NCI-H128 (cell line): ENCODE results near the gene SLC27A4.
"Not testable (repeated sequence)": the region's sequence is repeated elsewhere in the genome, so short reads cannot be mapped to it uniquely, and the experiment has no call there.

Source experiments
- DNase-seq: peaks from one replicate; lab custom pipeline; 2025; ENCODE audit not compliant: unreplicated experiment; lab: John Stamatoyannopoulos, UW

The SLC27A4 gene

DNA sequence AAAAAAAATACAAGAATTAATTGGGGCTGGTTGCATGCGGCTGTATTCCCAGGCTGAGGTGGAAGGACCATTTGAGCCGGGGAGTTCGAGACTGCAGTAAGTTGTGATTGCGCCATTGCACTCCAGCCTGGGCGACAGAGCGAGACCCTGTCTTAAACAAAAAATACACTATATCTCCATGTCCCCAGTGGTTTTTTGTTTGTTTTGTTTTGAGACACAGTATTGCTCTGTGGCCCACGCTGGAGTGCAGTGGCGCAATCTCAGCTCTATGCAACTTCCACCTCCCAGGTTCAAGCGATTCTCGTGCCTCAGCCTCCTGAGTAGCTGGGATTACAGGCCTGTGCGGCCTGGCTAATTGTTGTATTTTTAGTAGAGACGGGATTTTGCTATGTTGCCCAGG is 16.5 kb upstream of the SLC27A4 start:
- no peak for DNase-seq

DNA sequence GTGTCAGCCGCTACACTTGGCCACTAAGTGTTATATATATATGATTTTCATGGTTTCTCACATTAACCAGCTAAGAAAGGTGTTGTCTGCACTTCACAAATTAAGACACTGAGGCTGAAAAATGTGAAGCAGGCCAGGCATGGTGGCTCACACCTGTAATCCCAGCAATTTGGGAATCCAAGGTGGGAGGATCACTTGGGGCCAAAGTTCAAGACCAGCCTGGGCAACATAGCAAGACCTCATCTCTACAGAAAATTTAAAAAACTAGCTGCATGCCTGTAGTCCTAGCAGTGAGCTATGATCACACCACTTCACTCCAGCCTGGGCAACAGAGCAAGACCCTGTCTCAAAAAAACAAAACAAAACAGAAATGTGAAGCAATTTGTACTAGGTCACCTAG is 15.9 kb upstream of the SLC27A4 start:
- no peak for DNase-seq

DNA sequence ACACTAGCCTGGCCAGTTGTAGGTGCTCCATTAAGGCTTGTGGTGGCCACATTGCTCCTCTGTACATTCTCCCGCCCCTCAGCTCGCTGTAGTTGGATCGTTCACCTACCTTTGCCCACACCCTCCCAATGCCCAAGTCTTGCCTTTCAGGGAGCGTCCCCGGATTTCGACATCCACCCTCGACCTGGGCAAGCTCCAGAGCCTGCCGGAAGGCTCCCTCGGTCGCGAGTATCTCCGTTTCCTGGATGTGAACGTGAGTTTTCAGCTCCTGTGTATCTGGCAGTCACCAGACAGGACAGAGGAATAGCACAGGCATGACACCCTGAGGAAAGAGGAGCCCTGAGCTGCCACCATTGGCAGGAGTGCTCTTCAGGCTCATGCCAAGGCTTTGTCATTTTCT is 14.7 kb upstream of the SLC27A4 start:
- no peak for DNase-seq

DNA sequence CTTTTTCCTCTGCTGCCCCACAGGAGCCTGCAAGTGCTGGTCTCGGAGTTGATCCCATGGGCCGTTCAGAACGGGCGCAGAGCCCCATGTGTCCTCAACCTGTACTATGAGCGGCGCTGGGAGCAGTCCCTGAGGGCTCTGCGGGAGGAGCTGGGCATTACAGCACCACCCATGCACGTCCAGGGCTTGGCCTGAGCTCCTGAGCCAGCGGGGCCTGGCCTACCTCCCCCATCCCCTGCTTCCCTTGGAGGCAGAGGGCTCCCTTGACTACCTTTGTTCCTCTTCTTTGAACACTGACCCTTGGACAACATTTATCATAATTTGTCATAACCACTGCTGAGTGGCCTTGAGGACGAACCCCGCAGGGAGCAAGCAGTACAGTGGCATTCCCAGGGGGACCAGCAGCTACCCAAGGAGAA is 6.9 kb upstream of the SLC27A4 start:
- DNase-seq, result no peak

DNA sequence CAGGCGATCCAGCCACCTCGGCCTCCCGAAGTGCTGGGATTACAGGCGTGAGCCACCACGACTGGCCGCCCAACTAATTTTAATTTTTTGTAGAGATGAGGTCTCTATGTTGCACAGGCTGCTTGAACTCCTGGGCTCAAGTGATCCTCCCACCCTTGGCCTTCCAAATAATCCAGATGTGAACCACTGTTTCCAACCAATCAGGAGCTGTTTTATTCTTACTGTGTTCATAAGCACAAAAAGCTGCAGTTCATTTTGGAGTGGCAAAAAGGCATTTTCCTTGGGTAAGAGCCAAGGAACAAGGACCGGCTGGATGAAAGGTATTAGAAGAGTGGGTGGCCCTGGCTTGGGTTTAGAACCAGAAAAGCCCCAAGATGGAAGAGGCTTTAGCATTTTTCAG is 5.2 kb upstream of the SLC27A4 start:
- DNase-seq, result no peak

DNA sequence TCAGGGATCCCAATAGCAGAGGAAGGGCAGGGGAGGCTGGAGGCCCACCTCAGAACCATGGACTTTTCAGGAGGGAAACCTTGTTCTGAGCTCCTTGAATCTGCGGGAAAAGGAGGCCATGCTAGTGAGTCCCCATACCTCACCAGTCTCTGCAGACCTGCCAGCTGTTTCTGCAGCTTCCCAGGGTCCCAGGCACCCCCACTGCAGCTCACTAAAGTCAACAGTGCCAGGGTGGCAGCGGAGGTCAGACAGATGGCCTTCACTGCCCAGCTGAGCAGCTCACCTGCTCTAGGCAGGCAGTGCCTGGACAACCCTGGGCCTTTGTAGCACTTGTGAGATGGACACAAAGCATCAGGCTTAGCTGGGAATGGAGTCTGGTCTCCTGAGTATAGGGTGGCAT is 4.4 kb upstream of the SLC27A4 start:
- no peak for DNase-seq

DNA sequence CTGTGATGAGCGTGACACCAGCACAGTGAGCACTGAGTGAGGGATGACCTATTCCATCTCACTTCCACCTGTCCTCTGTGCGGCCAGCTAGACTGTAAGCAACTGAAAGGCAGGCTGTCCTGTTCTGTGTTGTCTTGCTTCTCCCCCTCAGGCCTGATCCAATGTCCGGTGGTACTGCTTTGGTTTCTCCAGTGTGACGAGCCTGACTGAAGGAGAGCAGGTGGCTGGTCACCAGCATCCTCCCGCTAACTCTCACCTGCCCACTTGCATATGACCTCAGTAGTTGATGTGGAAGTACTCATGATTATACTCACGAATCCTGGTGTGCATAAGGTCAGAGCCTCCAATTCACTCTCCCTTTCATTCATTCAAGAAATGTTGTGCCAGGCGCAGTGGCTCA is 2.4 kb upstream of the SLC27A4 start:
- DNase-seq, result no peak

DNA sequence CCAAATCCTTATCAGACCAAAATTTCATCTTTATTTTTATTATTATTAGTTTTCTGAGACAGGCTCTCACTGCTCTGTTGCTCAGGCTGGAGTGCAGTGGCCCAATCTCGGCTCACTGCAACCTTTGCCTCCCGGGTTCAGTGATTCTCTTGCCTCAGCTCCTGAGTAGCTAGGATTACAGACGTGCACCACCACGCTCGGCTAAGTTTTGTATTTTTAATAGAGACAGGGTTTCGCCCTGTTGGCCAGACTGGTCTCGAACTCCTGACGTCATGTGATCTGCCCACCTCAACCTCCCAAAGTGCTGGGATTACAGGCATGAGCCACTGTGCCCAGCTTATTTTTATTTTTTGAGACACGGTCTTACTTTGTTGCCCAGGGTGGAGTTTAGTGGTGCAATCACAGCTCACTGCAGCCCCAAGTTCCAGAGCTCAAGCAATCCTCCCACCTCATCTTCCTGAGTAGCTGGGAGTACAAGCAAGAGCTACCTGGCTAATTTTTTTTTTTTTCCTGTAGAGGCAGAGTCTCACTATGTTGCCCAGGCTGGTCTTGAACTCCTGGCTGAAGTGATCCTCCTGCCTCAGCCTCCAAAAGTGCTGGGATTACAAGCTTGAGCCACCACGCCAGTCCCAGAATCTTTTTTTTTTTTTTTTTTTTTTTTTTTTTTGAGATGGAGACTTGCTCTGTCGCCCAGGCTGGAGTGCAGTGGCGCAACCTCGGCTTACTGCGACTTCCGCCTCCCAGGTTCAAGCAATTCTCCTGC is 1.3 kb upstream of the SLC27A4 start:
- not testable (repeated sequence) for DNase-seq

DNA sequence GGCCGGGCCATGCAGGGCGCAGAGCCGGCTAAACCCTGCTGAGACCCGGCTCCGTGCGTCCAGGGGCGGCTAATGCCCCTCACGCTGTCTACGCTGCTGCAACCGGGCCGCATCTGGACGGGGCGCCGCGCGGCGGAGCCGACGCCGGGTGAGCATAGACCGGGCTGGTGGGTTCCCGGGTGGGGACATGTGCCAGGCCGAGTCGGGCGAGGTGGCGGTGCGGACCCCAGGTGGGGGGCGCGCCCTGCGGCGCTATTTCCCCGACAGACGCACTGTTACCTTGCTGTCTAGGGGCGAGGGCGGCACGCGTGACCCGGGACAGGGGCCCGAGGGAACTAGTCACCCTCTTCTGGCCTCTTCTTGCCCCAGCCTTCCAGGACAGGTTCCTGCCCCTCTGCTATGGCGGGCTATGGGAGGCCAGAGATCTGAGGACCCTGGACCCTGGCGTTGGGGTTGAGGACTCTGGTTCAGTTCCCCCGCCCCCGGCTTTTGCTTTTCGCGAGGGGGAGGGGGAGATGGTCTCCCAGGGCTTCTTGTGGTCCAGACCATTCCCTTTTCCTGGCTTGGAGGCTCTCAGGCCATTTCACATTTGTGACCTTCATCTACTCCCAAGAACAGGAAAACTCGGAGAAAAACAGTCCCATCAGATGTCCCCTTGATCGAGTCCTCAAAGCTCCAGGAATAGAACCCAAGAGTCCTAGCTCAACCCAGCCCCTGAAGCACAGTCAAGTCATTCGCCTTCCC is 536 bp downstream of the SLC27A4 start:
- no peak for DNase-seq

DNA sequence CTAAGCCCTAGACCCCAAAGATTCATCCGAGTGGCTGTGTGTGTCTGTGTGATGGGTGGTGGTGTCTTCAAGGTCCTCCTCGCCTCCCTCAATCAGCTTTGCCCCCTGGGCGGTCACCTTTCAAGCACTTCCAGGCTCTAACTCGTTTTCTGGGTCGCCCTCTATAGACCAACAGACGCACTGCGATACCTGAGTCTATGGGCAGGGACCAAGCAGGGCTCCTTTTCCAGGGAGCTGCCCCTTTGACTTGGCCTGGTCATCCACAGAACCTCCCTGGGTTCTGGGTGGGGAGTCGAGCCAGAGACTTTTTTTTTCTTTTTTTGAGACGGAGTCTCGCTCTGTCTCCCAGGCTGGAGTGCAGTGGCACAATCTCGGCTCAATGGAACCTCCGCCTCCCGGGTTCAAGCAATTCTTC is 1.1 kb downstream of the SLC27A4 start:
- DNase-seq, result peak; percentile 50

DNA sequence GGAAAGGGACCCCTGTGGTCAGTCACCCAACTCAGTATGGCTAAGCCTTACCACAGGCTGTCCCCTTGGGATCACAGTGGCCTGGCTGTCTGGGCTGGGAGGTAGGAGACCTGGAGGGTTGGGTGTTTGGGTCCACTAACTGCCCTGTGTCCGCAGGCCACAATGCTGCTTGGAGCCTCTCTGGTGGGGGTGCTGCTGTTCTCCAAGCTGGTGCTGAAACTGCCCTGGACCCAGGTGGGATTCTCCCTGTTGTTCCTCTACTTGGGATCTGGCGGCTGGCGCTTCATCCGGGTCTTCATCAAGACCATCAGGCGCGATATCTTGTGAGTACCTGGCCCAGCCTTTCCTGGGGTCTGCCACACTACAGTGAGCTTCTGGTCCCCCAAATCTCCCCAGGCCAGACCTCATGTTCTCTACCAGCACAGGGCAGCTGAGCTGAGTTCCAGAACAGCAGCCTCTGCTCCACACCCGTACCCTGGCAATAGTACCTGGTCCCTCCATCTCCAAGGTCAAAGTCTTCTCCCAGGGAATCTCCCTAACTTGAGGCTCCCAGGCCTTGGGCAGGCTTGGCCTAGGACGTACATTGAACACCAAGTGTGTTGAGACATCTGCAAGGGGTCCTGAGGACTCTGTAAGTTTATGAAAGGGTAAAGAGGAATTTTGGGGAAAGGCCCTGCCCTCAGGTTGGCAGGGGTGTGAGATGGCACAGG is 2.8 kb downstream of the SLC27A4 start:
- no peak for DNase-seq

DNA sequence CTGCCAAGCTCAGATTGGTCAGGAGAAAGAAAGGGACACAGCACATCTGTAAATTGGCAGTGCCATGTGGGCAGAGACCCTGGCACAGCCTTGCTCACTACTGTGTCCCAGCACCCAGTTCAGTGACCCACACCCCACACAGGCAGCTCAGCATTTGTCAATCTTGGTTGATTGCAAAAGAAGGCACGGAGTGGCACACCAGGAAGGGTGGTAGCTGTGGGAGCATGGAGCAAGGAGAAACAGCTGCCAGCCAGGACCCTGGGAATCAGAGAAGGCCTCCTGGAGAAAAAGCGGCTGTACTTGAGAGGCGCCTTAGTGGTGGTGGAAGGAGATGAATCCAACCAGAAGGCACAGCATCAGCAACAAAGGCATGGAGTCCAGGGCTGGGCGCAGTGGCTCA is 3.5 kb downstream of the SLC27A4 start:
- DNase-seq, result no peak

DNA sequence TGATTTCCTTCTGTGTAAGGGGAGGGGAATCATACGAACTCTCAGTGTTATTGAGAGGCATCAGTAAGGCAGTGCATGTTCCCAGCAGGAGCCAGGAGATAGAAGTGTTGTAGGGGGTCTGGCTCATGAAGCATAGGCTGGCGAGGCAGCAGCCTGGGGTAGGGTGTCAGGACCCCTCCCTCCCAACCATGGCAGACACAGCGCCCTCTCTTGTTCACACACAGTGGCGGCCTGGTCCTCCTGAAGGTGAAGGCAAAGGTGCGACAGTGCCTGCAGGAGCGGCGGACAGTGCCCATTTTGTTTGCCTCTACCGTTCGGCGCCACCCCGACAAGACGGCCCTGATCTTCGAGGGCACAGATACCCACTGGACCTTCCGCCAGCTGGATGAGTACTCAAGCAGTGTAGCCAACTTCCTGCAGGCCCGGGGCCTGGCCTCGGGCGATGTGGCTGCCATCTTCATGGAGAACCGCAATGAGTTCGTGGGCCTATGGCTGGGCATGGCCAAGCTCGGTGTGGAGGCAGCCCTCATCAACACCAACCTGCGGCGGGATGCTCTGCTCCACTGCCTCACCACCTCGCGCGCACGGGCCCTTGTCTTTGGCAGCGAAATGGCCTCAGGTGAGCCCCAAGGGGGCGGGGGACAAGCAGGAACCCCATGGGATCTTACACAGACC is 4.7 kb downstream of the SLC27A4 start:
- DNase-seq, result no peak

DNA sequence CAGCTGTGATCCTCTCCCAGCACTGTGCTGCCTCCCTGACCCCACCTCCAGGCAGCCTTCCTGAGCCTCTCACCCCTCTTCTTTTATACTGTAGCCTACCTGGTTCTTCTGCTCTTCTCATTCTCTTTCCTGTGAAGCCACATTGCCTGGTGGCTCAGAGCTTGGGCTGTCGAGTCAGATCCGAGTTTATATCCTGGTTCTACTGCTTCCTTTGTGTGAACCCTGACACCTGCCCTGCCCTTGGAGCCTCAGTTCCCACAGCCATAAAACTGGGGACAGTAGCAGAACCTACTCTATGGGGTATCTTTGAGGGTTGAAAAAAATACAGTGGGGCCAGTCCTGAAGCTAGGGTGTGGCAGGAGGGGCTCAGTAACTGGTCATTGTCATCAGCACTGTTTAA is 8.8 kb downstream of the SLC27A4 start:
- no peak for DNase-seq

DNA sequence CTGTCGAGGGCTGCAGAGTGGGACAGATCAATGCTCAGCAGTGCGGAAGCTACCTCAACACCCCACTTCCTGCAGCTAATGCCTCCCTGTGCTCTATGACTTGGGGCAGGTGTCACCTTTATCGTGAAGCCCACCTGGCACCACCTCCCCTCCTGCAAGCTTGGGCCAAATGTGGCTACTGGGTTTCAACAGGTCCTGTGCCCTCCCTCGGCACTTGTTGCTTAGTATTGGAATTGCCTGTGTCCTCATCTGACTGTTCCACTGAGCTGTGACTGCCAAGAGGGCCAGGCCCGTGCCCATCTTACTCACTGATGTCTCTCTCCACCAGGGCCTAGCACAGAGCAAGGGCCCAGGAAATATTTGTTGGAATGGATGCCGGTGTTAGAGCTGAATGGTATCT is 9.4 kb downstream of the SLC27A4 start:
- no peak for DNase-seq

DNA sequence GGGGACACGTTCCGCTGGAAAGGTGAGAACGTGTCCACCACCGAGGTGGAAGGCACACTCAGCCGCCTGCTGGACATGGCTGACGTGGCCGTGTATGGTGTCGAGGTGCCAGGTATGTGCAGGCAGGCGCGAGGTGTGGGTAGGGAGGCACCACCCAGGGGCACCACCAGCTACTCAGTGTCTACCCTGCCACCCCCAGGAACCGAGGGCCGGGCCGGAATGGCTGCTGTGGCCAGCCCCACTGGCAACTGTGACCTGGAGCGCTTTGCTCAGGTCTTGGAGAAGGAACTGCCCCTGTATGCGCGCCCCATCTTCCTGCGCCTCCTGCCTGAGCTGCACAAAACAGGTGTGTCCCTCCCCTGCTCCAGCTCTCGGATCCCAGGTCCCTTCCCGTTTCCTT is 15.1 kb downstream of the SLC27A4 start:
- no peak for DNase-seq

DNA sequence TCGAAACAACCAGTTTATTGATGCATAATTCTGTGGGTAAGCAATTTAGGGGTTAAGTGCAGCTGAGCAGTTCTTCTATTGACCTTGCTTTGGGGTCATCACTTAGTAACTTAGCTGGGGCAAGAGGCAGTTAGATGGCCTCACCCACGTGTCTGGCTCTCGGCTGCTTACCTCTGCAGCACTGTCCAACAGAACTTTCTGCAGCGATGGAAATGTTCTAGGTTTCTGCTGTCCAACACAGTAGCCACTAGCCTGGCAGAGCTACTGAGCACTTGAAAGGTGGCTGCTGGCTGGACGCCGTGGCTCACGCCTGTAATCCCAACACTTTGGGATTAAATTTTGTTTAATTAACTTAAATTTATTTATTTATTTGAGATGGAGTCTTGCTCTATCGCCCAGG is 17.8 kb downstream of the SLC27A4 start:
- no peak for DNase-seq

DNA sequence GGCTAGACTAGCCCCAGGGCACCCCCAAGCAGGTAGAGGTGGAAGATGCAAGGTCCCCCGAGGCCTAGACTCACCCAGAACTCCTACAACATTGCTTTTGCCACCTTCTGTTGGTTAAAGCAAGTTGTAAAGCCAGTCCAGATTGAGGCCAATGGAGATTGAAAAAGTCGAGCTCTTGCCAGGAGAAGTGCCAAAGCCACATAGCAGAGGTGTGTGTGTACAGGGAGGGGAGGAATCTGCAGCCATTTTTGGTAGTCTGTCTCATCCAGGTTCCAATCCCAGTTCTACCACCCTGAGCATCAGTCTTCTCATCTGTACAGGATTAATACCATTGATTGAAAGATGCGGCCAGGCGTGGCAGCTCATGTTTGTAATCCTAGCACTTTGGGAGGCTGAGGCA is 18.5 kb downstream of the SLC27A4 start:
- no peak for DNase-seq

DNA sequence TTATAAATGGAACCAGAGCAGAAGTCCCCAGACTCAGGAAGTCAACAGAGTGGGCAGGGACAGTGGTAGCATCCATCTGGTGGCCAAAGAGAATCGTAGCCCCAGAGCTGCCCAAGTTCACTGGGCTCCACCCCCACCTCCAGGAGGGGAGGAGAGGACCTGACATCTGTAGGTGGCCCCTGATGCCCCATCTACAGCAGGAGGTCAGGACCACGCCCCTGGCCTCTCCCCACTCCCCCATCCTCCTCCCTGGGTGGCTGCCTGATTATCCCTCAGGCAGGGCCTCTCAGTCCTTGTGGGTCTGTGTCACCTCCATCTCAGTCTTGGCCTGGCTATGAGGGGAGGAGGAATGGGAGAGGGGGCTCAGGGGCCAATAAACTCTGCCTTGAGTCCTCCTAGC is 20.5 kb downstream of the SLC27A4 start:
- no peak for DNase-seq

DNA sequence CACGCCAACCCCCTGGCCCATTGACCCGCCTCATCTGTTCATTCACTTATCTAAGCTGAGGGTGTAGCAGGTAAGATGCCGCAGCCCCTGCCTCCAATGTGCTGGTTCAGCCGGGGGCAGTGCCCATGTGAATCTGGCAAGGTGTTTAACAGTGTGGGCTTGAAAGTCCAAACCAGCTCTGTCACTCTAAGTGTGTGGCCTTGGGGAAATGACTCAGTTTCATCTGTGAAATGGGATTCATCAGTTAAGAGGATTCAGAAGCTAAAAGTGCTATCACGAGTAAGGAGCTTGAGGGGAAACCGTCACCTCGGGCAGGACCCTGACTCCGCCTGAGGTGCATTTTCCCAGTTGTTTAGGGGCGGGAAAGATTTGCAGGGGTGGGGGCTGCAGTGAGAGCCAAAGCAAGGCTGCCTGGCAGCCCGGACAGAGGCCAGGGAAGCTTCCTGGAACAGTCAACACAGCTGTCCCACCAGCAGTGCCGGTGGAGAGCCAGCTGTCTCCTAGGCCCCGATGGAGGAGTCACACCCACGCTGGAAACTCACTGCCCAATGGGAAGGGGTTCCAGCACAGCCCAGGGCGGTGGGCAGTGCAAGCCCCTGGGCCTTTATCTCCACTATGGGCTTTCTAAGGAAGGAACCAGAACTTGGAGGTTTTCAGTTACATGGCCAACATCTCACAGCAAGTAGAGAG is 21.1 kb downstream of the SLC27A4 start:
- no peak for DNase-seq
